Measurements from ENCODE around the gene PHF2. TPM values are rescaled to one million over a fixed set of nuclear protein-coding genes. Genes with fewer than 3 reads are reported as not detected.

Gene PHF2
- total and polyA plus RNA-seq, 3 experiments from 2014 or later: 3.0 to 25.0 (median 22.4) TPM

- H3K4me3 ChIP-seq (ENCODE audit: low read length): no peak overlapping the region
- peaks cover 0 to 74% (median 11%) of the 10 kb centered on the region in 3 donors for H3K36me3 Mint-ChIP-seq
- H3K4me1 Mint-ChIP-seq: no peaks in the 10 kb centered on the region
- CTCF ChIA-PET: no interaction called here
- no peaks in the 10 kb centered on the region for H3K27me3 ChIP-seq (ENCODE audit: insufficient read depth, low read length, poor library complexity, severe bottlenecking)
- POLR2A ChIA-PET: no interaction called here
- no peaks in the 10 kb centered on the region for H3K4me1 ChIP-seq (ENCODE audit: insufficient read depth, low read length)
- H3K36me3 ChIP-seq (ENCODE audit: insufficient read depth, low read length): peaks cover 24% of the 10 kb centered on the region
- no peak overlapping the region for H3K4me3 Mint-ChIP-seq
- H3K27ac Mint-ChIP-seq: no peak overlapping the region
- no peak for DNase-seq
- H3K27me3 Mint-ChIP-seq: no peaks in the 10 kb centered on the region
- no peaks in the 10 kb centered on the region for H3K9me3 Mint-ChIP-seq
- no peak overlapping the region for H3K27ac ChIP-seq (ENCODE audit: low read depth, low read length)
- H3K9me3 ChIP-seq (ENCODE audit: low read length): no peaks in the 10 kb centered on the region
These were observed 73.4 kb downstream of the PHF2 start for GRCh38 chr9:93649610-93650261.

GRCh38 chr9:93650448-93650847, 74.1 kb downstream of the PHF2 start:
- Histone ChIP-seq H3K27me3 (ENCODE audit: insufficient read depth, low read length, poor library complexity, severe bottlenecking) (no peaks in the 10 kb centered on the region), H3K36me3 (ENCODE audit: insufficient read depth, low read length) (peaks cover 24% of the 10 kb centered on the region), H3K4me3 (ENCODE audit: low read length) (no peak overlapping the region), H3K4me1 (ENCODE audit: insufficient read depth, low read length) (no peaks in the 10 kb centered on the region), H3K9me3 (ENCODE audit: low read length) (no peaks in the 10 kb centered on the region), H3K27ac (ENCODE audit: low read depth, low read length) (no peak overlapping the region)
- Mint-ChIP-seq H3K4me3 (no peak overlapping the region), H3K27ac (no peak overlapping the region), H3K27me3 (no peaks in the 10 kb centered on the region), H3K36me3 (peaks cover 0 to 70% (median 11%) of the 10 kb centered on the region in 3 donors), H3K4me1 (no peaks in the 10 kb centered on the region), H3K9me3 (no peaks in the 10 kb centered on the region)
- ChIA-PET CTCF (no interaction called here), POLR2A (no interaction called here)
- no peak for DNase-seq

- Mint-ChIP-seq H3K9me3 (no peaks in the 10 kb centered on the region), H3K27me3 (no peaks in the 10 kb centered on the region), H3K36me3 (peaks cover 0 to 66% (median 11%) of the 10 kb centered on the region in 3 donors), H3K4me3 (no peak overlapping the region), H3K27ac (peak overlapping the region in 4 of 8 donors; percentile 1 to 82 (median 46)), H3K4me1 (no peaks in the 10 kb centered on the region)
- Histone ChIP-seq H3K36me3 (ENCODE audit: insufficient read depth, low read length) (peaks cover 24% of the 10 kb centered on the region), H3K27me3 (ENCODE audit: insufficient read depth, low read length, poor library complexity, severe bottlenecking) (no peaks in the 10 kb centered on the region), H3K9me3 (ENCODE audit: low read length) (no peaks in the 10 kb centered on the region), H3K4me1 (ENCODE audit: insufficient read depth, low read length) (no peaks in the 10 kb centered on the region), H3K4me3 (ENCODE audit: low read length) (no peak overlapping the region), H3K27ac (ENCODE audit: low read depth, low read length) (no peak overlapping the region)
- ChIA-PET POLR2A (no interaction called here), CTCF (no interaction called here)
- DNase-seq: no peak
These were observed 75.2 kb downstream of the PHF2 start for GRCh38 chr9:93651521-93651950.

- no peaks in the 10 kb centered on the region for H3K27me3 Mint-ChIP-seq
- Histone ChIP-seq H3K27me3 (ENCODE audit: insufficient read depth, low read length, poor library complexity, severe bottlenecking) (no peaks in the 10 kb centered on the region), H3K4me1 (ENCODE audit: insufficient read depth, low read length) (no peaks in the 10 kb centered on the region), H3K9me3 (ENCODE audit: low read length) (no peaks in the 10 kb centered on the region), H3K36me3 (ENCODE audit: insufficient read depth, low read length) (peaks cover 24% of the 10 kb centered on the region), H3K4me3 (ENCODE audit: low read length) (no peak overlapping the region), H3K27ac (ENCODE audit: low read depth, low read length) (no peak overlapping the region)
- no peaks in the 10 kb centered on the region for H3K4me1 Mint-ChIP-seq
- CTCF ChIA-PET: interaction anchor here (0.6 kb wide), 1 partner anchor 492 kb away, joined by 3 read pairs; no protein-coding TSS in a partner anchor
- peak overlapping the region in 2 of 8 donors; percentile 16 to 66 for H3K27ac Mint-ChIP-seq
- H3K4me3 Mint-ChIP-seq: no peak overlapping the region
- peak in 1 of 5 donors; percentile 32 for DNase-seq
- H3K9me3 Mint-ChIP-seq: no peaks in the 10 kb centered on the region
- POLR2A ChIA-PET: no interaction called here
- peaks cover 0 to 67% (median 11%) of the 10 kb centered on the region in 3 donors for H3K36me3 Mint-ChIP-seq
These were observed 76.5 kb downstream of the PHF2 start for GRCh38 chr9:93652604-93653592.

GRCh38 chr9:93653760-93654159, 77.4 kb downstream of the PHF2 start:
- Mint-ChIP-seq H3K4me1 (no peaks in the 10 kb centered on the region), H3K27me3 (no peaks in the 10 kb centered on the region), H3K9me3 (no peaks in the 10 kb centered on the region), H3K27ac (peak overlapping the region in 1 of 8 donors; percentile 15), H3K36me3 (peaks cover 0 to 66% (median 11%) of the 10 kb centered on the region in 3 donors), H3K4me3 (no peak overlapping the region)
- H3K4me3 ChIP-seq (ENCODE audit: low read length): no peak overlapping the region
- ChIA-PET CTCF (no interaction called here), POLR2A (no interaction called here)
- H3K9me3 ChIP-seq (ENCODE audit: low read length): no peaks in the 10 kb centered on the region
- H3K27ac ChIP-seq (ENCODE audit: low read depth, low read length): no peak overlapping the region
- H3K27me3 ChIP-seq (ENCODE audit: insufficient read depth, low read length, poor library complexity, severe bottlenecking): no peaks in the 10 kb centered on the region
- H3K4me1 ChIP-seq (ENCODE audit: insufficient read depth, low read length): no peaks in the 10 kb centered on the region
- peaks cover 19% of the 10 kb centered on the region for H3K36me3 ChIP-seq (ENCODE audit: insufficient read depth, low read length)
- DNase-seq: peak in 1 of 5 donors; percentile 16

- Mint-ChIP-seq H3K27ac (no peak overlapping the region), H3K9me3 (no peaks in the 10 kb centered on the region), H3K27me3 (no peaks in the 10 kb centered on the region), H3K36me3 (peaks cover 0 to 67% (median 11%) of the 10 kb centered on the region in 3 donors), H3K4me1 (no peaks in the 10 kb centered on the region), H3K4me3 (no peak overlapping the region)
- H3K36me3 ChIP-seq (ENCODE audit: insufficient read depth, low read length): peaks cover 17% of the 10 kb centered on the region
- H3K27ac ChIP-seq (ENCODE audit: low read depth, low read length): no peak overlapping the region
- ChIA-PET POLR2A (no interaction called here), CTCF (no interaction called here)
- peak in 1 of 5 donors; percentile 33 for DNase-seq
- H3K4me3 ChIP-seq (ENCODE audit: low read length): no peak overlapping the region
- H3K4me1 ChIP-seq (ENCODE audit: insufficient read depth, low read length): no peaks in the 10 kb centered on the region
- H3K27me3 ChIP-seq (ENCODE audit: insufficient read depth, low read length, poor library complexity, severe bottlenecking): no peaks in the 10 kb centered on the region
- no peaks in the 10 kb centered on the region for H3K9me3 ChIP-seq (ENCODE audit: low read length)
These were observed 78.1 kb downstream of the PHF2 start for GRCh38 chr9:93654351-93654961.

- POLR2A ChIA-PET: no interaction called here
- peaks cover 0 to 67% (median 11%) of the 10 kb centered on the region in 3 donors for H3K36me3 Mint-ChIP-seq
- H3K9me3 Mint-ChIP-seq: no peaks in the 10 kb centered on the region
- Histone ChIP-seq H3K27ac (ENCODE audit: low read depth, low read length) (no peak overlapping the region), H3K36me3 (ENCODE audit: insufficient read depth, low read length) (peaks cover 5% of the 10 kb centered on the region), H3K4me3 (ENCODE audit: low read length) (no peak overlapping the region), H3K4me1 (ENCODE audit: insufficient read depth, low read length) (no peaks in the 10 kb centered on the region), H3K27me3 (ENCODE audit: insufficient read depth, low read length, poor library complexity, severe bottlenecking) (no peaks in the 10 kb centered on the region), H3K9me3 (ENCODE audit: low read length) (no peaks in the 10 kb centered on the region)
- peak overlapping the region in 1 of 8 donors; percentile 38 for H3K27ac Mint-ChIP-seq
- no peaks in the 10 kb centered on the region for H3K4me1 Mint-ChIP-seq
- CTCF ChIA-PET: no interaction called here
- no peaks in the 10 kb centered on the region for H3K27me3 Mint-ChIP-seq
- DNase-seq: peak in 2 of 5 donors; percentile 0 to 40
- H3K4me3 Mint-ChIP-seq: no peak overlapping the region
These were observed 79.4 kb downstream of the PHF2 start for GRCh38 chr9:93655621-93656425.
